GM12801 (cell line): ENCODE measurements around the gene DIP2C.

Experiments used
- TF ChIP-seq, protein P1 (sequence below): IDR thresholded peaks from one replicate; pipeline ENCODE4 v1.5.1; 2011; ENCODE audit warnings: control low read depth; ENCODE audit not compliant: insufficient read length; ENCODE audit errors: extremely low read depth

DIP2C gene

DNA sequence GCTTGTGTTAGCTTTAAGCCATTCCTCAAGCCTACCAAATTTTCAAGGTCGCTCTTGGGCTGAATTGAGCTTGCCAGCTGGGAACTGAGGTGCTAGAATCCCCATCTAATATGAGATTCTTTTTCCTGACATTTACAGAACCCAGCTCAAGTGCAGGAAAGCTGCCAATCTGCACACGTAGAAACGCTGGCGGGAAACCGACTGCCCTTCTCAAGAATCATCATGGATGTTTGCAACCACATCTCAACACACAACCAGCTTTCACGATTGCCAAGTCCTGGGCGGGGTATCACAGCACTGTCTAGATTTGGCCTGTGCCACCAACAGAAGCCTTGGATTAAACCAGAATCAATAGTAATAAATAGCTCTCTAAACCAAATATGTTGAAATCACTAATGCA is 203.7 kb downstream of the DIP2C start:
- TF ChIP-seq, protein P1, sequence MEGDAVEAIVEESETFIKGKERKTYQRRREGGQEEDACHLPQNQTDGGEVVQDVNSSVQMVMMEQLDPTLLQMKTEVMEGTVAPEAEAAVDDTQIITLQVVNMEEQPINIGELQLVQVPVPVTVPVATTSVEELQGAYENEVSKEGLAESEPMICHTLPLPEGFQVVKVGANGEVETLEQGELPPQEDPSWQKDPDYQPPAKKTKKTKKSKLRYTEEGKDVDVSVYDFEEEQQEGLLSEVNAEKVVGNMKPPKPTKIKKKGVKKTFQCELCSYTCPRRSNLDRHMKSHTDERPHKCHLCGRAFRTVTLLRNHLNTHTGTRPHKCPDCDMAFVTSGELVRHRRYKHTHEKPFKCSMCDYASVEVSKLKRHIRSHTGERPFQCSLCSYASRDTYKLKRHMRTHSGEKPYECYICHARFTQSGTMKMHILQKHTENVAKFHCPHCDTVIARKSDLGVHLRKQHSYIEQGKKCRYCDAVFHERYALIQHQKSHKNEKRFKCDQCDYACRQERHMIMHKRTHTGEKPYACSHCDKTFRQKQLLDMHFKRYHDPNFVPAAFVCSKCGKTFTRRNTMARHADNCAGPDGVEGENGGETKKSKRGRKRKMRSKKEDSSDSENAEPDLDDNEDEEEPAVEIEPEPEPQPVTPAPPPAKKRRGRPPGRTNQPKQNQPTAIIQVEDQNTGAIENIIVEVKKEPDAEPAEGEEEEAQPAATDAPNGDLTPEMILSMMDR, result no peak

DNA sequence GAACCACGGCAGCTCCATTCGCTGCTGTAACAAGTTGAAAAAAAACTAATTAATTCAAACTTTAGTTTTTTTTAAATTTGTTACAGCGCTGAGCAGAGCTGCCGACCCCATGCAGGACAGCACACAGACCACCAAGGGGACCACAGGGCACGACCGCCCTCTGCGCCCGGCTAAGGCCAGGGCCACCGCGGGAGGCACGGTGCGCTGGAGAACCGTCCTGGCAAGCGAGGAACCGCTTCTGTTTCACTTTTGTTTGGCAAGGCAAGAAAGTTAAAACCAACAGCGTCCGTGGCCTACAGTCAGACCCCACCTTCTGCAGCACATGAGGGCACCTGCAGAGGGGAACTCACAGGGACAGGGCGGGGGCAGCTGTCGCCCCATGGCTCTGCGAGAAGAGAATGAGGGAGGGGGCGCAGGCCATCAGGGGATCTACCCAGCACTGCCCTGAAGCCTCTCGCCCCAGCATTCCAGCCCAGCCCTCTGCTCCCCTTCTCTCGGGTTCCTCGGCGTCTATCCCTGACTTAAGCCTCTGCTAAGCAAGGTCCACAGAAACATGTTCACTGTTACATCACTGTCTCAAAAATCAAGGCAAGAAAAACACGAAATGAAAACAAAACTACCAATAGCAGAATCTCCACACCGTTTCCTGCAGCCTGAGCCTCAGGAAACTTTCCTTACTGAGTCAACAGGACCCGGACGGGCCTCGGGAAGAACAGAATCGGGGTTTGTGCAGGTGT is 204.4 kb downstream of the DIP2C start:
- TF ChIP-seq, protein P1, result no peak

DNA sequence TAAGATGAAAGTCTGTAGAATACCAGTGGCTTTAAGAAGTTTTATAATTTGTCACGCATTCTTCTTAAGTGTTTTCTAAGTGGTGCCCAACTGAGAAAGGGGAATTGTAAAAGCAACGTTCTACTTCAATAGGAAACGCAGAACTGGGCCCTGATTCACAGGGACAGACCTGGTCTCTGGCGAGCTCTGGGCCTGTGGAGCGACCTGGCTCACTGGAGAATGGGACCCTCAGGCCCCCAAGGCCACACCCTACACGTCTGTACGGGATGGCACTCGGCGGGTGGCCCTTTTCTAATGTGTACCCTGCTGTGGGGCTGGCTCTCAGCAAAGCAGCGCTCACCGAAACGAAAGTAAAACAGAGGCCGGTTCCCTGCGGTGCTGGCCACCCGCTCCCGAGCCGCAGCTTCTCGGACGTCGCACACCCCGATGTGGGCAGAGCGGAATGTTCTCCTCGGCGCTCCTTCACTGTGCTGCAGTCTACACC is 205.0 kb downstream of the DIP2C start:
- TF ChIP-seq, protein P1, result no peak

DNA sequence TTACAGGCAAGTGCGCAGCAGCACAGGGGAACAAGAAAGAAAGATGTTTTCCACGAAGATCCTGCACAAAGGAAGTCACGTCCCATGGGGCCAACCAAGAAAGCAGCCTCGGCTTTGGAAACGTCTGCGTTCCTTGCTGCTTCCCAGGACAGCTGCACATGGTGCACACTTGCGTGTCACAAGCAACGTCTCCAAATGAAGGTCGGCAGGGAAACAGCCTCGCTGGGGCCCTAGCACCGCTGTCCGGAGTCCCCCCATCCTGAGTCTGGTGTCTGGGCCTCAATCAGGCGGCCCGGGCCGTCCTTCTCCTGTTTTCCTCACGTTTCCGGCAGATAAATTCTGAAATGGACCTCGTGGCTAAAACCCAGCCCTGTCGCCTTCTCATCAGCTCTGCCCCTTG is 206.2 kb downstream of the DIP2C start:
- TF ChIP-seq, protein P1, result no peak

DNA sequence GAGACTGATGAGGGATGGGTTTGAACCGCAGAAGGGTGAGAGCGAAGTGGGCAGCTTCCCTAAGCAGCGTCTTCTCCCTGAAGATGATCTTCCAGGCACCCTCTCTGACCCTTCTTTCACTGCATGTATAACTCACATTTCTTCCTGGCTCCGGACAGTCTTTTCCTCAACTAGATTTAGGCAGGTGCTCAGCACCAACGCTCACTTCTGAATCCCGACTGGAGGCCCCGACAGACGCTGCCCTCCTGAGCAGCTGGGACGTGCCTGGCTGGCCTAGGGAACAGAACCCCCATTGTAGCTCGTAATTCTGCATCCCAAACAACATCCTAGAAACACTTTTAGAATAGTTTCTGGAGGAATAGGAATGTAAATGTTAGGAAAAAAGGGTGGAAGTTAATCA is 206.6 kb downstream of the DIP2C start:
- TF ChIP-seq, protein P1, result no peak

DNA sequence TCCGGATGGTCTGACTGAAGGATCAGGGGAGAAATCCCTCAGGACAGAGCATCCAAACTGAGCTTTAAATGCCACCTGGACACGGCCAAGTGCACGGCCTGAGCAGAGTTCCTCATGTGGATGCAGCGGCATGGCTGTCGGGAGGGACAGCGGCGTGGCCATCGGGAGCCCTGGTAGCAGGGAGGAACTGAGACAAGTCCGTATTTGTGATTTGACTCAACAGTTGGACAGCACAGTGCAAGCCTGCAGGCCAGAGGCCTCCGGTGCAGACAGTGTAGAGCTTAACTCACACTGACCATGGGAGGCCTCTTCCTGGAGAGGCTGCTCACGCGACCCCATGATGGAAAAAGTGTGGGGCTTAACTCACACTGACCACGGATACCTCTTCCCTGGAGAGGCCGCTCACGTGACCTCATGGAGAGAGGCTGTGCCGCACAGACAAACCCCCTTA is 207.4 kb downstream of the DIP2C start:
- TF ChIP-seq, protein P1, result no peak

DNA sequence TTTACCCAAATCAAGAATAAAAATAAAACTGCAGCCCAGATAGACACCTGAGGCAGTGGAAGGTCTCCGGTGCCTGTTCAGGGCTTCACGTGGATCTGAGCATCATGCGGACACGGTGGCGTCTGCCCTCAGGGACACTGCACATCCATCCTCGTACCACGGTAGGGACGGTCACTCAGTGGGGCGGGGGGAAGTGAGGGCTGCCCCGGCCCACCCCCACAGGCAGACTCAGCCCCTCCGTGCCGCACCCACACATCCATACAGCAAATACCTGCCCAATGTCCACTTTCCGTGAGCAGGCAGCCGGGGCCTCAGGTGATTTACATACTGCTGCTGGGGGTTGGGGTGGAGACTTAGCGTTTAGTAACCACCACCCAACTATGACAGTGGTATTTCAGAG is 207.8 kb downstream of the DIP2C start:
- TF ChIP-seq, protein P1, result no peak
